ENCODE results near the gene GRB14. TPM values are rescaled to one million over a fixed set of nuclear protein-coding genes. Genes with fewer than 3 reads are reported as not detected.

The GRB14 gene
- total and polyA plus RNA-seq, 2 of the 13 experiments (the other 11 are each of a cell fraction or from before 2014, with no cell fraction given): 4.6 to 5.8 TPM

DNA sequence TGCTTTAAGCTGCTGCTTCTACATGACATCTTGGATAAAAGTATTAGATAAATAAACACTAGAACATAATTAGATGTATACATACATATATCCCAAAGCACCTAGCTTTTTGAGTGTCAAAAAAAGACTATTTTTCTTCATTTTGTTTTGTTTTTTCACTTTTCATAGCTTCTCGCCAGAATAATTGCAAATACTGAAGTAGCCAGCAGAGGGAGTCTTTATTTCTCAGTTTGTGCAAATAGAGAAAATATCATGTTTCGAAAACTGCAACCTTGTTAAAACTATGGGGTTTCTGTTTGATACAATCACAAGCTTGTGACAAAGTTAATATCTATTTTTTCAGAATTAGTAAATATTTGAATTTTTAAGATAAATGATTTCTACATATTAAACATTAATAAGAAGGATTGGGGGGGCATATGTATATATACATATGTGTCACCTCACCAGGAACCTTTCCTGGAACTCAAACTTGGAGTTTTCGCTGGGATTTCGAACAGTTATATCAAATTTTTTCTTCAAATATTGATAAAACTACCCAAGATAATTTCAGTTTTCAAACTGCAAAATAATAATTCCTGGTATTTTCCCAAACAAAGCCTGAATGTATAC is 61.0 kb downstream of the GRB14 start (continued):
- TF ChIP-seq, protein P1, sequence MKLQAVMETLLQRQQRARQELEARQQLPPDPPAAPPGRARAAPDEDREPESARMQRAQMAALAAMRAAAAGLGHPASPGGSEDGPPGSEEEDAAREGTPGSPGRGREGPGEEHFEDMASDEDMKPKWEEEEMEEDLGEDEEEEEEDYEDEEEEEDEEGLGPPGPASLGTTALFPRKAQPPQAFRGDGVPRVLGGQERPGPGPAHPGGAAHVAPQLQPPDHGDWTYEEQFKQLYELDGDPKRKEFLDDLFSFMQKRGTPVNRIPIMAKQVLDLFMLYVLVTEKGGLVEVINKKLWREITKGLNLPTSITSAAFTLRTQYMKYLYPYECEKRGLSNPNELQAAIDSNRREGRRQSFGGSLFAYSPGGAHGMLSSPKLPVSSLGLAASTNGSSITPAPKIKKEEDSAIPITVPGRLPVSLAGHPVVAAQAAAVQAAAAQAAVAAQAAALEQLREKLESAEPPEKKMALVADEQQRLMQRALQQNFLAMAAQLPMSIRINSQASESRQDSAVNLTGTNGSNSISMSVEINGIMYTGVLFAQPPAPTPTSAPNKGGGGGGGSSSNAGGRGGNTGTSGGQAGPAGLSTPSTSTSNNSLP (IDR thresholded peaks at IDR 0.05; ENCODE audit: low read depth, low read length): peak; percentile 44; the same call in 1 of the 2 replicates
- TF ChIP-seq SMAD3 (CRISPR knock-in tag; IDR thresholded peaks at IDR 0.05): no peak
- no peak for TF ChIP-seq BHLHE40 (IDR thresholded peaks at IDR 0.05; ENCODE audit: low read length)
- no peak for TF ChIP-seq PHF21A (CRISPR knock-in tag; IDR thresholded peaks at IDR 0.05)
- no peak for TF ChIP-seq ATF7-NPFF (CRISPR knock-in tag; IDR thresholded peaks at IDR 0.05; ENCODE audit: low read depth)
- TF ChIP-seq KLF15 (CRISPR knock-in tag; IDR thresholded peaks at IDR 0.05; ENCODE audit: borderline replicate concordance): no peak
- no peak for TF ChIP-seq KLF13 (CRISPR knock-in tag; IDR thresholded peaks at IDR 0.05)
- no peak for TF ChIP-seq ZNF138 (CRISPR knock-in tag; IDR thresholded peaks at IDR 0.05; ENCODE audit: low read depth)
- no peak for TF ChIP-seq MAF1 (CRISPR knock-in tag; IDR thresholded peaks at IDR 0.05; ENCODE audit: borderline replicate concordance)
- TF ChIP-seq MIXL1 (CRISPR knock-in tag; IDR thresholded peaks at IDR 0.05): no peak
- TF ChIP-seq, protein P2, sequence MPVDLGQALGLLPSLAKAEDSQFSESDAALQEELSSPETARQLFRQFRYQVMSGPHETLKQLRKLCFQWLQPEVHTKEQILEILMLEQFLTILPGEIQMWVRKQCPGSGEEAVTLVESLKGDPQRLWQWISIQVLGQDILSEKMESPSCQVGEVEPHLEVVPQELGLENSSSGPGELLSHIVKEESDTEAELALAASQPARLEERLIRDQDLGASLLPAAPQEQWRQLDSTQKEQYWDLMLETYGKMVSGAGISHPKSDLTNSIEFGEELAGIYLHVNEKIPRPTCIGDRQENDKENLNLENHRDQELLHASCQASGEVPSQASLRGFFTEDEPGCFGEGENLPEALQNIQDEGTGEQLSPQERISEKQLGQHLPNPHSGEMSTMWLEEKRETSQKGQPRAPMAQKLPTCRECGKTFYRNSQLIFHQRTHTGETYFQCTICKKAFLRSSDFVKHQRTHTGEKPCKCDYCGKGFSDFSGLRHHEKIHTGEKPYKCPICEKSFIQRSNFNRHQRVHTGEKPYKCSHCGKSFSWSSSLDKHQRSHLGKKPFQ (CRISPR knock-in tag; IDR thresholded peaks at IDR 0.05; ENCODE audit: insufficient replicate concordance): no peak
- TF ChIP-seq, protein P3, sequence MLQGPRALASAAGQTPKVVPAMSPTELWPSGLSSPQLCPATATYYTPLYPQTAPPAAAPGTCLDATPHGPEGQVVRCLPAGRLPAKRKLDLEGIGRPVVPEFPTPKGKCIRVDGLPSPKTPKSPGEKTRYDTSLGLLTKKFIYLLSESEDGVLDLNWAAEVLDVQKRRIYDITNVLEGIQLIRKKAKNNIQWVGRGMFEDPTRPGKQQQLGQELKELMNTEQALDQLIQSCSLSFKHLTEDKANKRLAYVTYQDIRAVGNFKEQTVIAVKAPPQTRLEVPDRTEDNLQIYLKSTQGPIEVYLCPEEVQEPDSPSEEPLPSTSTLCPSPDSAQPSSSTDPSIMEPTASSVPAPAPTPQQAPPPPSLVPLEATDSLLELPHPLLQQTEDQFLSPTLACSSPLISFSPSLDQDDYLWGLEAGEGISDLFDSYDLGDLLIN (CRISPR knock-in tag; IDR thresholded peaks at IDR 0.05; ENCODE audit: borderline replicate concordance): no peak
- peak; percentile 9 to 31; a peak in 2 of 4 replicates for TF ChIP-seq MAFK (conservative IDR thresholded peaks at IDR 0.05 in 1 of 2, IDR thresholded peaks at IDR 0.05 in 1 of 2; ENCODE audit: low read length in 2 of 2)
- TF ChIP-seq GATAD2A (CRISPR knock-in tag; IDR thresholded peaks at IDR 0.05): peak; percentile 38; the same call in 1 of the 2 replicates
- TF ChIP-seq, protein P4, sequence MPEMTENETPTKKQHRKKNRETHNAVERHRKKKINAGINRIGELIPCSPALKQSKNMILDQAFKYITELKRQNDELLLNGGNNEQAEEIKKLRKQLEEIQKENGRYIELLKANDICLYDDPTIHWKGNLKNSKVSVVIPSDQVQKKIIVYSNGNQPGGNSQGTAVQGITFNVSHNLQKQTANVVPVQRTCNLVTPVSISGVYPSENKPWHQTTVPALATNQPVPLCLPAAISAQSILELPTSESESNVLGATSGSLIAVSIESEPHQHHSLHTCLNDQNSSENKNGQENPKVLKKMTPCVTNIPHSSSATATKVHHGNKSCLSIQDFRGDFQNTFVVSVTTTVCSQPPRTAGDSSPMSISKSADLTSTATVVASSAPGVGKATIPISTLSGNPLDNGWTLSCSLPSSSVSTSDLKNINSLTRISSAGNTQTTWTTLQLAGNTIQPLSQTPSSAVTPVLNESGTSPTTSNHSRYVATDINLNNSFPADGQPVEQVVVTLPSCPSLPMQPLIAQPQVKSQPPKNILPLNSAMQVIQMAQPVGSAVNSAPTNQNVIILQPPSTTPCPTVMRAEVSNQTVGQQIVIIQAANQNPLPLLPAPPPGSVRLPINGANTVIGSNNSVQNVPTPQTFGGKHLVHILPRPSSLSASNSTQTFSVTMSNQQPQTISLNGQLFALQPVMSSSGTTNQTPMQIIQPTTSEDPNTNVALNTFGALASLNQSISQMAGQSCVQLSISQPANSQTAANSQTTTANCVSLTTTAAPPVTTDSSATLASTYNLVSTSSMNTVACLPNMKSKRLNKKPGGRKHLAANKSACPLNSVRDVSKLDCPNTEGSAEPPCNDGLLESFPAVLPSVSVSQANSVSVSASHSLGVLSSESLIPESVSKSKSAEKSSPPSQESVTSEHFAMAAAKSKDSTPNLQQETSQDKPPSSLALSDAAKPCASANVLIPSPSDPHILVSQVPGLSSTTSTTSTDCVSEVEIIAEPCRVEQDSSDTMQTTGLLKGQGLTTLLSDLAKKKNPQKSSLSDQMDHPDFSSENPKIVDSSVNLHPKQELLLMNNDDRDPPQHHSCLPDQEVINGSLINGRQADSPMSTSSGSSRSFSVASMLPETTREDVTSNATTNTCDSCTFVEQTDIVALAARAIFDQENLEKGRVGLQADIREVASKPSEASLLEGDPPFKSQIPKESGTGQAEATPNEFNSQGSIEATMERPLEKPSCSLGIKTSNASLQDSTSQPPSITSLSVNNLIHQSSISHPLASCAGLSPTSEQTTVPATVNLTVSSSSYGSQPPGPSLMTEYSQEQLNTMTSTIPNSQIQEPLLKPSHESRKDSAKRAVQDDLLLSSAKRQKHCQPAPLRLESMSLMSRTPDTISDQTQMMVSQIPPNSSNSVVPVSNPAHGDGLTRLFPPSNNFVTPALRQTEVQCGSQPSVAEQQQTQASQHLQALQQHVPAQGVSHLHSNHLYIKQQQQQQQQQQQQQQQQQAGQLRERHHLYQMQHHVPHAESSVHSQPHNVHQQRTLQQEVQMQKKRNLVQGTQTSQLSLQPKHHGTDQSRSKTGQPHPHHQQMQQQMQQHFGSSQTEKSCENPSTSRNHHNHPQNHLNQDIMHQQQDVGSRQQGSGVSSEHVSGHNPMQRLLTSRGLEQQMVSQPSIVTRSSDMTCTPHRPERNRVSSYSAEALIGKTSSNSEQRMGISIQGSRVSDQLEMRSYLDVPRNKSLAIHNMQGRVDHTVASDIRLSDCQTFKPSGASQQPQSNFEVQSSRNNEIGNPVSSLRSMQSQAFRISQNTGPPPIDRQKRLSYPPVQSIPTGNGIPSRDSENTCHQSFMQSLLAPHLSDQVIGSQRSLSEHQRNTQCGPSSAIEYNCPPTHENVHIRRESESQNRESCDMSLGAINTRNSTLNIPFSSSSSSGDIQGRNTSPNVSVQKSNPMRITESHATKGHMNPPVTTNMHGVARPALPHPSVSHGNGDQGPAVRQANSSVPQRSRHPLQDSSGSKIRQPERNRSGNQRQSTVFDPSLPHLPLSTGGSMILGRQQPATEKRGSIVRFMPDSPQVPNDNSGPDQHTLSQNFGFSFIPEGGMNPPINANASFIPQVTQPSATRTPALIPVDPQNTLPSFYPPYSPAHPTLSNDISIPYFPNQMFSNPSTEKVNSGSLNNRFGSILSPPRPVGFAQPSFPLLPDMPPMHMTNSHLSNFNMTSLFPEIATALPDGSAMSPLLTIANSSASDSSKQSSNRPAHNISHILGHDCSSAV (CRISPR knock-in tag; IDR thresholded peaks at IDR 0.05; ENCODE audit: borderline replicate concordance): no peak
- TF ChIP-seq ZNF605 (CRISPR knock-in tag; IDR thresholded peaks at IDR 0.05): no peak
- no peak for TF ChIP-seq ARNT2 (CRISPR knock-in tag; IDR thresholded peaks at IDR 0.05; ENCODE audit: low read depth)
